HepG2 (cell line): ENCODE measurements around the gene LIME1.

Experiments
- ZNF510 ChIP-seq: sonication (generic); formaldehyde crosslinking; IDR thresholded peaks from 2 replicates; pipeline ENCODE4 v1.4.0; 2020; ENCODE audit warnings: low read depth, mild to moderate bottlenecking, missing genetic modification reagents
- TF ChIP-seq, protein P1 (sequence below): sonication (generic); formaldehyde crosslinking; IDR thresholded peaks from 2 replicates; pipeline ENCODE4 v1.5.0; 2020; ENCODE audit warnings: mild to moderate bottlenecking, missing genetic modification reagents, moderate library complexity
- TF ChIP-seq, protein P2 (sequence below), 2 experiments: IDR thresholded peaks; 2 replicates each; pipeline ENCODE4 v1.6.1; 2011 to 2012; ENCODE audit warnings: low read length in 2 of 2, borderline replicate concordance in 1 of 2, low read depth in 1 of 2, mild to moderate bottlenecking in 1 of 2, moderate library complexity in 1 of 2

DNA sequence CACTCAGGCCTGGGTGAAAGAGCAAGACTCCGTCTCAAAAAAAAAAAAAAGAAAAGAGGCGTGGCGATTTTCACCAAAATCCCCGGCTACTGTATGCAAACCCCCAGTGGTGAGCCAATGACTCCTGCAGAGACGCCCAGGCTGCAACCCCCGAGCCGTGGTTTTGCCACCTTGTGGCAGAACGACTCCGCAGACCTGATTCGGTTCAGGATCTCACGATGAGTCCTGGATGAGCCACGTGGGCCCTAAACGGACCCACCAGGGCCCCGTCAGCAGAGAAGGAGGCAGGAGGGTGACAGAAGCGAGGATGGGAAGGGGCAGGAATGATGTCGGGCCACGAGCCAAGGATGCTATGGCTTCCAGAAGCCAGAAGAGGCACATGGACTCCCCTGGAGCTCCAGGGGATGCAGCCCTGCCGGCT lies 45.6 kb downstream of the LIME1 start:
- TF ChIP-seq, protein P1, sequence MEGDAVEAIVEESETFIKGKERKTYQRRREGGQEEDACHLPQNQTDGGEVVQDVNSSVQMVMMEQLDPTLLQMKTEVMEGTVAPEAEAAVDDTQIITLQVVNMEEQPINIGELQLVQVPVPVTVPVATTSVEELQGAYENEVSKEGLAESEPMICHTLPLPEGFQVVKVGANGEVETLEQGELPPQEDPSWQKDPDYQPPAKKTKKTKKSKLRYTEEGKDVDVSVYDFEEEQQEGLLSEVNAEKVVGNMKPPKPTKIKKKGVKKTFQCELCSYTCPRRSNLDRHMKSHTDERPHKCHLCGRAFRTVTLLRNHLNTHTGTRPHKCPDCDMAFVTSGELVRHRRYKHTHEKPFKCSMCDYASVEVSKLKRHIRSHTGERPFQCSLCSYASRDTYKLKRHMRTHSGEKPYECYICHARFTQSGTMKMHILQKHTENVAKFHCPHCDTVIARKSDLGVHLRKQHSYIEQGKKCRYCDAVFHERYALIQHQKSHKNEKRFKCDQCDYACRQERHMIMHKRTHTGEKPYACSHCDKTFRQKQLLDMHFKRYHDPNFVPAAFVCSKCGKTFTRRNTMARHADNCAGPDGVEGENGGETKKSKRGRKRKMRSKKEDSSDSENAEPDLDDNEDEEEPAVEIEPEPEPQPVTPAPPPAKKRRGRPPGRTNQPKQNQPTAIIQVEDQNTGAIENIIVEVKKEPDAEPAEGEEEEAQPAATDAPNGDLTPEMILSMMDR (CRISPR knock-in tag), result peak; percentile 78
- TF ChIP-seq, protein P2, sequence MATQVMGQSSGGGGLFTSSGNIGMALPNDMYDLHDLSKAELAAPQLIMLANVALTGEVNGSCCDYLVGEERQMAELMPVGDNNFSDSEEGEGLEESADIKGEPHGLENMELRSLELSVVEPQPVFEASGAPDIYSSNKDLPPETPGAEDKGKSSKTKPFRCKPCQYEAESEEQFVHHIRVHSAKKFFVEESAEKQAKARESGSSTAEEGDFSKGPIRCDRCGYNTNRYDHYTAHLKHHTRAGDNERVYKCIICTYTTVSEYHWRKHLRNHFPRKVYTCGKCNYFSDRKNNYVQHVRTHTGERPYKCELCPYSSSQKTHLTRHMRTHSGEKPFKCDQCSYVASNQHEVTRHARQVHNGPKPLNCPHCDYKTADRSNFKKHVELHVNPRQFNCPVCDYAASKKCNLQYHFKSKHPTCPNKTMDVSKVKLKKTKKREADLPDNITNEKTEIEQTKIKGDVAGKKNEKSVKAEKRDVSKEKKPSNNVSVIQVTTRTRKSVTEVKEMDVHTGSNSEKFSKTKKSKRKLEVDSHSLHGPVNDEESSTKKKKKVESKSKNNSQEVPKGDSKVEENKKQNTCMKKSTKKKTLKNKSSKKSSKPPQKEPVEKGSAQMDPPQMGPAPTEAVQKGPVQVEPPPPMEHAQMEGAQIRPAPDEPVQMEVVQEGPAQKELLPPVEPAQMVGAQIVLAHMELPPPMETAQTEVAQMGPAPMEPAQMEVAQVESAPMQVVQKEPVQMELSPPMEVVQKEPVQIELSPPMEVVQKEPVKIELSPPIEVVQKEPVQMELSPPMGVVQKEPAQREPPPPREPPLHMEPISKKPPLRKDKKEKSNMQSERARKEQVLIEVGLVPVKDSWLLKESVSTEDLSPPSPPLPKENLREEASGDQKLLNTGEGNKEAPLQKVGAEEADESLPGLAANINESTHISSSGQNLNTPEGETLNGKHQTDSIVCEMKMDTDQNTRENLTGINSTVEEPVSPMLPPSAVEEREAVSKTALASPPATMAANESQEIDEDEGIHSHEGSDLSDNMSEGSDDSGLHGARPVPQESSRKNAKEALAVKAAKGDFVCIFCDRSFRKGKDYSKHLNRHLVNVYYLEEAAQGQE (IDR thresholded peaks at IDR 0.05; ENCODE audit: borderline replicate concordance in 1 of 2, low read depth in 1 of 2, low read length in 2 of 2), result no peak
- TF ChIP-seq ZNF510 (CRISPR knock-in tag), result no peak
